GM12865 (cell line): Measurements from ENCODE around the gene P4HA2.
A peak's percentile ranks its signal among the peaks of the same experiment; 100 is the strongest.

Experiments used
- DNase-seq: peaks from one replicate; pipeline ENCODE4 v3.0.0; 2010; ENCODE audit warnings: low read depth
- H3K4me3 ChIP-seq: 2 replicates; pipeline ENCODE4 v1.5.1; 2011; ENCODE audit warnings: mild to moderate bottlenecking, low read depth, low read length, control low read depth
- TF ChIP-seq, protein P1 (sequence below): IDR thresholded peaks from 2 replicates; pipeline ENCODE4 v1.5.1; 2011; ENCODE audit warnings: low read length, control low read depth, low read depth, inconsistent platforms; ENCODE audit not compliant: insufficient read depth; ENCODE audit errors: missing control alignments

P4HA2 gene

DNA sequence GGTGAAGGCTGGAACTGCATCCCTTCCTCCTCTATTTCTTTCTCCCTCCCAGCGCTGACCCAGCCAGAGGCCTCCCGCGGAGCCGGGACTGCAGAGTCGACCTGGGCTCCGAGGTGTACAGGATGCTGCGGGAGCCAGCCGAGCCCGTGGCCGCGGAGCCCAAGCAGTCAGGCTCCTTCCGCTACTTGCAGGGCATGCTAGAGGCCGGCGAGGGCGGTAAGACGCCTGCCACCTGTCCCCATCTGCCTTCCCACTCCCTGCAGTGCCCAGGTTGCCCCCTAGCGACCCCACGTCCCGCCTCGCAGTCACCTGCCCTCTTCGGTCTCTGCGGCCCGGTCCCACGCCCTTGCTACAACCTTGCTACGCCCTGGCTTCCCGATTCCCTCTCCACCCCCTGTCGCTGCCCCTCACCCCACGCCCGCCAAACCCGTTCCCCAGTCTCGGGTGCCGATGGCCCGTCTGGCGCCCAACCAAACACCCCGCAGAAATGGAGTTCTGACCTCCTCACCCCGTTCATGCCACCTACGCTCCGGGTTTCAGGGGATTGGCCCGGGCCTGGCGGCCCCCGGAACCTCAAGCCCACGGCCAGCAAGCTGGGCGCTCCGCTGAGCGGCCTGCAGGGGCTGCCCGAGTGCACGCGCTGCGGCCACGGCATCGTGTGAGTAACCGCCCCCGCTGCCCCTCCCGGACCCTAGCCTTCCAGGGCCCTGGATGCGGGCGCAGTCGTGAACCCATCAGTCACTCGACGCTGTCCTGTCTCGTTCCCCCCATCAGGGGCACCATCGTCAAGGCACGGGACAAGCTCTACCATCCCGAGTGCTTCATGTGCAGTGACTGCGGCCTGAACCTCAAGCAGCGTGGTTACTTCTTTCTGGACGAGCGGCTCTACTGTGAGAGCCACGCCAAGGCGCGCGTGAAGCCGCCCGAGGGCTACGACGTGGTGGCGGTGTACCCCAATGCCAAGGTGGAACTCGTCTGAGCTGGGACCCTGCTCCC is 43.9 kb upstream of the P4HA2 start:
- DNase-seq: peak; percentile 42
- no peak overlapping the region for H3K4me3 ChIP-seq
- TF ChIP-seq, protein P1, sequence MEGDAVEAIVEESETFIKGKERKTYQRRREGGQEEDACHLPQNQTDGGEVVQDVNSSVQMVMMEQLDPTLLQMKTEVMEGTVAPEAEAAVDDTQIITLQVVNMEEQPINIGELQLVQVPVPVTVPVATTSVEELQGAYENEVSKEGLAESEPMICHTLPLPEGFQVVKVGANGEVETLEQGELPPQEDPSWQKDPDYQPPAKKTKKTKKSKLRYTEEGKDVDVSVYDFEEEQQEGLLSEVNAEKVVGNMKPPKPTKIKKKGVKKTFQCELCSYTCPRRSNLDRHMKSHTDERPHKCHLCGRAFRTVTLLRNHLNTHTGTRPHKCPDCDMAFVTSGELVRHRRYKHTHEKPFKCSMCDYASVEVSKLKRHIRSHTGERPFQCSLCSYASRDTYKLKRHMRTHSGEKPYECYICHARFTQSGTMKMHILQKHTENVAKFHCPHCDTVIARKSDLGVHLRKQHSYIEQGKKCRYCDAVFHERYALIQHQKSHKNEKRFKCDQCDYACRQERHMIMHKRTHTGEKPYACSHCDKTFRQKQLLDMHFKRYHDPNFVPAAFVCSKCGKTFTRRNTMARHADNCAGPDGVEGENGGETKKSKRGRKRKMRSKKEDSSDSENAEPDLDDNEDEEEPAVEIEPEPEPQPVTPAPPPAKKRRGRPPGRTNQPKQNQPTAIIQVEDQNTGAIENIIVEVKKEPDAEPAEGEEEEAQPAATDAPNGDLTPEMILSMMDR: no peak

DNA sequence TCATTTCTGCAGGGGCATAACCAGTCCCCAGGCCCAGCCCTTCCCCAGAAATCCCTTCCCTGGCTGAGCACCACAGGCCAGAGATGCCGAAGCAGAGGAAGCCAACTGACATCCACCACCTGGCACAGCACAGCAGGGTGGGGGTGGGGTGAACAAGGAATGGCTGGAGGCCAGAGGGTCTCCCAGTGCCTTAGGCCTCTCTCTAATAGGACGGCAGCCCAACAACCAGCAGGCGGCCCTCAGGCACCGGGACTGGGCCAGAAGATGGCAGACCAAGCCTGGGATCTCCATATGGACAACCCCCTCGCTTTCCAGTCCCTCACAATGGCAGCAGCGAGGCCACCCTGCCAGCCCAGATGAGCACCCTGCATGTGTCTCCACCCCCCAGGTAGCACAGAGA is 43.1 kb upstream of the P4HA2 start:
- DNase-seq: no peak
- TF ChIP-seq, protein P1: no peak
- no peak overlapping the region for H3K4me3 ChIP-seq

DNA sequence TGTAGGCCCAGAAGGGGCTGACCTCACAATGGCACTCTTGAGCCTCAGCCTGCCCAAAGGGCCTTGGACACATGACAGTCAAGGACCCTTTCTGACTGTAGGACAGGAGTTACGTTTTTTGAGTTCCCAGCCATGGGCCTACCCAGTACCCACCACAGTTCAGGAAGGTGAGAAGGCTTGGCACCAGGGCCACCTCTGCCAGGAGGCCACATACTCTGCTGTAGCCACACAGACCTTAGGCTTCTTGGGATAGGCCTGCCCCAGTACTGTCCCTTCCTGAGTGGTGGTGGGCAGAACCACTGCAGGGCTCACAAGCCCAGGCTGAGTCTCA is 42.6 kb upstream of the P4HA2 start:
- H3K4me3 ChIP-seq: no peak overlapping the region
- no peak for DNase-seq
- TF ChIP-seq, protein P1: no peak

DNA sequence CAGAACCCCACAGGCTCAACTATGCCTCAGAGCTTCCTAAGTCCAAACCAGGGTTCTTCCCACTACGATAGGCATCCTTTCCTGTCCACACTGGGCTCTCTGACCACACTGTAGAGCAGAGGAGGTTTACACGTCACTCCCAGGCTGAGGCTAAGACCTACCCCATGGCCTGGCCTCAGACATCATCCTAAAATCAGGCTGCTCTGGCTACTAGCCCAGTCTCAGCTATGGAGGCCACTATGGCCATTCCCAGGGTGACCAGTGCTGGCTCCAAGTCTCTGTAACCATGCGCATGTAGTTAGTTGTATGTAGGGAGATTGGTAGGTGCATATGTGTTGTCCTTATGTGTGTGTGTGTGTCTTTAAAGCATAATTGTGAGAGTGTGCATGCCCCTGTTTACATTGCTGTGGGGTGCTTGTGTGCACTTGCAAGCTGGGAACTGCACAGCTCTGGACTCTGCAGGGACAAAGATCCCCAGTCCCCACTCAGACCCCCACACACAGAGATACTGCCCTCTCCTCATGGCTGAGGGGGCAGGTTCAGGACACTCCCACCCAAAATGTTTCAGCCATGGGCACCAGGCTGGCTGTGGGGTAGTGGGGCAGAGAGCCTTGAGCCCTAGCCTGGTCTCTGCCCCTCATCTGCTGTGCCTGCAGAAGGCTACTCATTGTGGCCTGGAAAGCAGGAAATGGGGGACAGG is 42.1 kb upstream of the P4HA2 start:
- no peak for DNase-seq
- no peak overlapping the region for H3K4me3 ChIP-seq
- TF ChIP-seq, protein P1: no peak

DNA sequence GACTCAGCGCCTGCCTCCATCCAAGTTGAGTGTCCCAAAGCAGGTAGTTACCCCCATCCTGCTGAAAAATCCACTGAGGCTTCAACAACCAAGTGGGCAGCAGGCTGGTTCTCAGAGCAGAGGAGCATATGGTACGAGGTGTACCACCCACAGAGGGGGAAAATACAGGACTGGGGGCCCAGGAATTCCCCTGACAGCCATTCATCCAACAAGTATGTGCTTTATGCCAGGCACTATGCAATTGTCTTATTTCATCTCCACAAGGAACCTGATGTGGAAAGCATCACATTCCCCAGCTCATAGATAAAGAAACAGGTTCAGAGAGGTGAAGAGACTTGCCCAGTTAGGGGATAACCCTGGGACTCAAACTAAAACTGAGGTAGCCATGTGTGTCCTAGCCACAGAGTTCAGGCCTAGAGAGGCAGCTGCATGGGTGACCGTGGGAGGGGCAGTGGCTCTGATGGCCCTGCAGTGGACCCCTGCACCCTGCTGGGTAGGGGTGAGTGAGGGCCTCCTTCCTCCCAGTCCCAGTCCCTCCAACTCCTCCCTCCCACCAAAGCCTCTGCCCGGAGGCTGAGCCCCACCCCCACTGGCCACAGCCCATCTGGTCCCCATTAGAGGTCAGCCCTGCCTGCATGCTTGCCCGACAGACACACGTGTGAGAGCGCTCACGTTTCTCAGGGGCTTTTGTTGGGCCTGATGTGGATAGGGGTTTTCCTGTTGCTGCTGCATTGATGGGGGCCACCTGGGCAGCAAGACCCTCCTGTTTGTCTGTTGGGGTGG is 41.3 kb upstream of the P4HA2 start:
- DNase-seq: peak; percentile 68
- no peak overlapping the region for H3K4me3 ChIP-seq
- TF ChIP-seq, protein P1: no peak

DNA sequence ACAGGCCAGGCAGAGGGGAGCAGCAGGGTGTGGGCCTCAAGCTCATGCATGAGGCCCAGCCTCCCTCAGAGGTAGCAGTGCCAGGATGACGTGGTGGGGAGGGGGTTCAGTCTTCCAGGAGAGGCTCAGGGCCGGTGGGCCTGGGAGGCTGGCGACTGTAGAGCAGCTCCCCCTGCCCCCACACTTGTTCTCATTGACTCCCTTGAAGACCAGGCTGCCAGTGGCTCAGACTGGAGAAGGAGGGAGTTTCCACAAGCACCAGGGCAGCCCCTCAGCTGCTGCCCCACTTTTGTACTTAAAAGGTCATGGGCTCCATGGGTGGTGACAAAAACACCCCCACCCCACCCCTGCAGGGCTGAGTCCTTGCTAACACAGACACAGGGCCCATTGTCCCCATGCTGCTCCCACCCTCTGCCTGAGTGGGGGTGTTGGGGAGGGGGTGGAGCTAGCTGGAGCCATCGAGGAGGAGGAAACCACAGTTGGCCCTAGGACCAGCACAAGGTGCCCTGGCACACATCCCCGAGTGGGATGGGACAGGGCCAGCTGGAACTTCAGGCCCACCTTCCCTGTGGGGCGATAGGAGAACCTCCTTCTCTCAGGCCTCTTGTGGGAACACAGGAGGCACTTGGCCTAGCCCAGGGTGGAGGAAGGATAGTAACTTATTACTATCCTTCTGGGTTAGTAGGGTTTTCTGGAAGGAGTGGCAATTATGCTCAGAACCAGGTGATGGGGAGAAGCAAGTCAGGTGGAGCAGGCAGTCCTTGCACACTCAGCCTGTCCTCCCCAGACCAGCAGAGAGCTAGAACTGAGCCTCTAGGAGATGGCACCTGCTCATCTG is 40.5 kb upstream of the P4HA2 start:
- H3K4me3 ChIP-seq: no peak overlapping the region
- TF ChIP-seq, protein P1: no peak
- DNase-seq: peak; percentile 56
